GM19193 (cell line): ENCODE data around the gene GPER1.

Experiments
- POLR2A ChIP-seq: IDR thresholded peaks from 4 replicates; pipeline ENCODE4 v1.6.1; 2011; ENCODE audit not compliant: insufficient read depth, insufficient read length; ENCODE audit errors: extremely low read depth

The GPER1 gene

GRCh38 chr7:1108264-1108920 is 20.5 kb downstream of the GPER1 start:
- no peak for TF ChIP-seq POLR2A

- no peak for TF ChIP-seq POLR2A
These were observed 21.8 kb downstream of the GPER1 start for GRCh38 chr7:1109581-1110310.

GRCh38 chr7:1110358-1110757 is 22.4 kb downstream of the GPER1 start:
- no peak for TF ChIP-seq POLR2A

GRCh38 chr7:1111156-1111555 is 23.2 kb downstream of the GPER1 start:
- TF ChIP-seq POLR2A, result no peak

GRCh38 chr7:1112109-1112508 is 24.2 kb downstream of the GPER1 start:
- no peak for TF ChIP-seq POLR2A

- TF ChIP-seq POLR2A, result no peak
These were observed 25.0 kb downstream of the GPER1 start for GRCh38 chr7:1112625-1113547.

GRCh38 chr7:1113548-1113885 is 25.6 kb downstream of the GPER1 start:
- TF ChIP-seq POLR2A, result no peak

- TF ChIP-seq POLR2A, result no peak
These were observed 26.2 kb downstream of the GPER1 start for GRCh38 chr7:1114088-1114487.

- no peak for TF ChIP-seq POLR2A
These were observed 26.6 kb downstream of the GPER1 start for GRCh38 chr7:1114505-1114904.

- no peak for TF ChIP-seq POLR2A
These were observed 29.5 kb downstream of the GPER1 start for GRCh38 chr7:1117321-1117928.

- TF ChIP-seq POLR2A, result no peak
These were observed 31.3 kb downstream of the GPER1 start for GRCh38 chr7:1119201-1119600.

GRCh38 chr7:1120791-1121190 is 32.9 kb downstream of the GPER1 start:
- TF ChIP-seq POLR2A, result no peak

- TF ChIP-seq POLR2A, result no peak
These were observed 33.6 kb downstream of the GPER1 start for GRCh38 chr7:1121476-1121875.

- no peak for TF ChIP-seq POLR2A
These were observed 34.2 kb downstream of the GPER1 start for GRCh38 chr7:1121886-1122831.
